ENCODE results near the gene TMEM231.
"Not testable (repeated sequence)": the region's sequence is repeated elsewhere in the genome, so short reads cannot be mapped to it uniquely, and the experiment has no call there.

TMEM231 gene, protein sequence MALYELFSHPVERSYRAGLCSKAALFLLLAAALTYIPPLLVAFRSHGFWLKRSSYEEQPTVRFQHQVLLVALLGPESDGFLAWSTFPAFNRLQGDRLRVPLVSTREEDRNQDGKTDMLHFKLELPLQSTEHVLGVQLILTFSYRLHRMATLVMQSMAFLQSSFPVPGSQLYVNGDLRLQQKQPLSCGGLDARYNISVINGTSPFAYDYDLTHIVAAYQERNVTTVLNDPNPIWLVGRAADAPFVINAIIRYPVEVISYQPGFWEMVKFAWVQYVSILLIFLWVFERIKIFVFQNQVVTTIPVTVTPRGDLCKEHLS

DNA sequence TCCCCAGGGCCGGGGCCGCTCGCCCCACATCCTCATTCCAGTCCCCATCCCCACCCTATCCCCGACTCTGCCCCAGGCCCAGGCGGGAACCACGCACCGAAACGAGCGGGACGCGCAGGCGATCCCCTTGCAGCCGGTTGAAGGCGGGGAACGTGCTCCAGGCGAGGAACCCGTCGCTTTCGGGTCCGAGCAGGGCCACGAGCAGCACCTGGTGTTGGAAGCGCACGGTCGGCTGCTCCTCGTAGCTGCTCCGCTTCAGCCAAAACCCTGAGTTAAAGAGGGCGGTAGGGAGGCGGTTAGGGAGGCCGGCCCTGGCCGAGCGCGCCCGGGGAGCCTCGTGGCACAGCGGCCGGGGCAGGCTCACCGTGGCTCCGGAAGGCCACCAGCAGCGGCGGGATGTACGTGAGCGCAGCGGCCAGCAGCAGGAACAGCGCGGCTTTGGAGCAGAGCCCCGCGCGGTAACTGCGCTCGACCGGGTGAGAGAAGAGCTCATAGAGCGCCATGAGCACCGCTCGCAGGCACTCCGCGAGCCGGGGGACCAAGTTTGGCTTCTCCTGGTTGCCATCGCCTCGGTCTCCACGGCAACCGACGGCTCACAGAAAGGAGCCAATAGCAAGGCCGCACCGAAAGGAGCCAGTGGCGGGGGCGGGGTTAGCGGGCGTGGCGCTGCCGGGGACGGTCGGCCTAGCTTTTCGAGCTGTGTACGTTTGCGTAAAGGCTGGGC is at the start of gene TMEM231:
TMEM231 (minus strand) TSS at position 546 of the 724 bp plus-strand sequence; CDS start at position 503, 43 bp downstream.
- peak; percentile 90 for DNase-seq

DNA sequence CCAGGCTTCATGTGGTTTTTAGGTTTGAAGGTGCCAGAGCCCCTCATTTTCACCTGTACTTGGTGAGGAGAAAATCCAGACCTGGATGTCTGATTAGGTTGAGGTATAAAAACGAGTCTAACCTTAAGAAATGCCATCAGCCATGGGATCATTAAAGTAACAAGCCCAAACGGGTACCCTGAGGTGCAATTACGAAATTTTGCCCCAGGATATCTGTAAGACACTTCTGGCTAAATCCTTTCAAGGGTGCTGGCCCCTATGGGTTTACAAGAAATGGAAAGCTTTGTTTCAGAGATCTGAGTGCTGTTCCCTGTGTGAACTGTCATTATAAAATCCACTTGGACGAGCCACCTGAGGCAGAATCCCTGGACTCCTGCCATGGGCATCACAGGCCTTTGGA is 47.2 kb upstream of the TMEM231 start:
- DNase-seq: no peak

DNA sequence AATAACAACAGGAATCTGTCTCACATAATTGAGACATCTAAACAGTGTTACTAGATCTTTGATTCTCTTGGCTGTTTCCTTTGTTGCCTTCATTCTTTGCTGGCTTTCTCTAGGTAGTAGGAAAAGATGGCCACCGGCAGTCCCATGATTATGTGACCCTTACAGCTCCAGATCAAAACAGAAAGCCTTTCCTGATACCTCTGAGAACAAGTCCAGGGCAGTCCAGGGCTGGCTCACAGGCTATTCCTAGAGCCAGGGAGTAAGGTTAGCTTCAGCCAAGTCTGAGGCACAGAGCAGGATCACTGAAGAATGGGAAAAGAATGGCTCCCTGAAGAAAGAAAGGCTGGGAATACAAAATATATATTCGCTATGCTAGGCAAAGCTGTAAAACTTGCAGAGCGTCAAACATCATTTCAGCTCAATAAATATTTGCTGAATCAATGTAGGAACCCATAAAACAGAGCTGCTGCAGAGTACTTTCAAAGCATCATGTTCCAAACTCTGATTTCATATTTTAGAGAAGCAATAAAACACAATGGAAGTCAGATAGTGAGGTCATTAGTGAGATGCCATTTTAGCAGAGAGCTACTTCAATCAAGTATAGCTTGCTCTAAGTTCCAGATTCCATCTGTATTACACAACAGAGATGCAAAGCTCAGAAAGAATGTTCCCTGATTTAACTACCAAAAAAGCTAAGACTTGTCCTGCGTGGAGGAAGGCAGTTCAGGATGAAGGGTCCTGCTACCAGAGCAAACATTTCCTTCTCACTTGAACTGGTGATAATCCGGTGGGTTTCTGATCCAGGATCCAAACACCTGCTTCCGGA is 43.6 kb upstream of the TMEM231 start:
- no peak for DNase-seq

DNA sequence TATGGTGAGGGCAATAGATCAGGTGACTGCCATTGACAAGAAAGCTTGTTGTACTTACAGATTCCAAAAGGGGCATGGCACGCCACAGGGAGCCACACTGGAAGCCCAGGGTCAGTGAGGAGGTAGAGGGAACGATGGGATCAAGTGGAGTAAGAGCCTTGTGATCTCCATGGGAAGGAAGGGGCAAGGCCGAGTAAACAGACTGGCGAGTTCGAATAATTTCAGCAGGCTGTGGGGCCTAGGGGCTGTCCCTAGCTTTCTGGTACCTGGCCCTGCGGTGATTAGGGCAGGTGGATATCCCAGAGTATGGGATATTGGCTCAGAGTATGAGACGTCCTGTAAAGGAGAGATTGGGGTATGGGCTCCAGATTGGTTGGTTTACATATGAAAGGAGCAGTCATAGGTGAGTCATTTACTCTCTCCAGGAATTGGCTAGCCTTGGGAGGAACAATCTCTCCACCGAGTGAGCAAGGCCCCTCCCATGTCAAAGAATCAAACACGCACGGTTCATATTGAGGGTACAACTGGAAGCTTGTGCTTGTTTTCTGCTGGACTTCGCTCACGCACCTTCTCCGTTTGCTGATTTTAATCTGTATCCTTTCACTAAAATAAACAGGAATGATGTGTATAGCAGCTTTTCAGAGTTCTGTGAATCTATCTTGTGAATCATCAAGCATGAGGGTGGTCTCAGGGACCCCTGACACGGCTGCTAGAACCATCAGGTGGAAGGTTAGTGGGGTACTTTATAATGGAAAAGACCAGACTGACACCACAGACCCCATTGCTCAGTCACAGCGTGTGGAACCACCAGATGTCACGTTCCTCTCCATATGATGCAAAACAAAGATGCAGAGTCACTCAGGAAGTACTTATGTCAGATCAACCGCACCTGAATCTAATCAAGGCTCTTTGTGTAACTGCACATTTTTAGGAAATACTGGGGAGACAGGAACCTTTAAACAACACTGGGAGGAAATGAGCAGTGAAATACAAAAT is 38.1 kb upstream of the TMEM231 start:
- peak; percentile 51 for DNase-seq

DNA sequence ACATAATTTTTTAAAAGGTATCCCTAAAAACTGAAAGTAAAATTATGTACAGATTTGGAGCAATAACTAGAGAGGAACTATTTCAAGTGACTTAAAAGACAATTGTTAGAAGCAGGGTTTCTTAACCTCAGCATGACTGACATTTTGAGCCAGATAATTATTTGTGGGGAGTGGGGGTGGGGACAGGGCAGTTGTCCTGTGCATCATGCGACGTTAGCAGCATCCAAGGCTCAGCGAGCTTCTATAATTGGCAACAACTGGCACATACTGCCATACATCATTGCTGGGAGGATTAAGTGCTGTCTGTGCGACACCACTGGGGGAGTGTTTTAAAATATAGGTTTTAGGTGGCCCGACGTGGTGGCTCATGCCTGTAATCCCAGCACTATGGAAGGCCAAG is 37.3 kb upstream of the TMEM231 start:
- DNase-seq: no peak

DNA sequence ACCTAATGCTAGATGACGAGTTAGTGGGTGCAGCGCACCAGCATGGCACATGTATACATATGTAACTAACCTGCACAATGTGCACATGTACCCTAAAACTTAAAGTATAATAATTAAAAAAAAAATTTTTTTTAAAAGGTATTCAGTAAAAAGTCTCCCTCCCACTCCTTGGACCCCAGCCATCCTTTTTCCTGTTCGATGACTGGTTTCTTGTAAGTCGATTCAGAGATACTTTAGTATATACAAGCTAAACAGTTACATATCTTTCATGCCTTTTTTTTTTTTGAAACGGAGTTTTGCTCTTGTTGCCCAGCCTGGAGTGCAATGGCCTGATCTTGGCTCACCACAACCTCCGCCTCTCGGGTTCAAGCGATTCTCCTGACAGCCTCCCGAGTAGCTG is 35.9 kb upstream of the TMEM231 start:
- DNase-seq: not testable (repeated sequence)

DNA sequence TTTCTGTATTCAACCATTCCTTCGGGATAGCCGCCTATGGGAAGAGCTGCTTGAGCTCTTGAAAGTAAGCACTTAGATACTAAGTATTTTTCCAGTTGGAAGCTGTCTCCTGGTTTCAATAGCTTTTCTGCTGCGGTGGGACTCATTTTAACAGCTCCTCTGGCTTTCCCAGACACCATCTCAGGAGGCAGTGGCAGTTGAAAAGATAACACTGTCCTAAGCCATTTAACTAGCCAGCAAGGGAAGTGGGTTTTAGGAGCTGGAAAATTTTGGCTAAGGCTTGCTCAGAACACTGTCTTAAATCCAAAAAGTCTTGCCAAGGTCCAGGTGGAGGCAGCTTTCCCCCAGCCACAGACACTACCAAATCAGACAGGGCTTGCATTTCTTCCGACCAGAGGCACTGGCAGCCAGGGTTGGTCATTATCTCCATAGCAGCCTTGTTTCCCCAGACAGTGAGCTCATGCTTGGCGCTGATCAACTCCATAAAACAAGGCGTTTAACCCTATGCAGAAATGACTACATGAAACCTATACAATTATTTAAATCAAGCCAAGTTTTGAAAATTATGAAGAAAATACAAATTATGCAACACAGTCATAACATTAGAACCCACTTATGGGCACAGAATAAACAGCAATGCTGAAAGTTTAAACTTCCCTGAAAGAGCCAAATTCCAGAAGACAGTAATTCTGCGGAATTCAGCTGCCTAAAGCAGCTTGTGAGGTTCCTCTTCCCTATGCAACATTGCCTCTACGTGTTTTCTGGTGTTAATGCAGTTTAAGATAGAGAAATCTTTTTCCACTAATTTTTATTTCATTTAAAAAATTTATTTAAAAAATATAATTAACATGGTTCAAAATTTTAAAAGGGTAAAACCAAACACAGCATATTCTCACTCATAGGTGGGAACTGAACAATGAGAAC is 35.1 kb upstream of the TMEM231 start:
- DNase-seq: no peak

DNA sequence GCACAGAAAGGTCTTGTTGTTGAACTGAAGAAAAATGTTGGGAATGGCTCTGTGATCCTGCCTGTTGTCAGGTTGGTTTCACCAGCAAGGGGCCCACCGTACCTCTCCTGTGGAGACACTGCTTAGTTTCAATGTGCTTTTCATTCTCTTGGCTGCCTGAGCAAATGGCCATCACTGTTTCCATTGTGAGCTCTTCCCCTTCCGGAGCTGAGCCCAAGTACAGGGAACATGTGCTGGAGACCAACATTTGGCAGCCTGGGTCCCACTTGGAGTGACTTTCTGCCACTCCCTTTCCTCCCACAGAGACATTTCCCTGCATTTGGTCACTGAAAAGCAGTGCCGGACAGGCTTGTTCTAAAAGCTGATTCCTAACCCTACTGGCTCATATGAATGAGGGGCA is 33.3 kb upstream of the TMEM231 start:
- DNase-seq: no peak

DNA sequence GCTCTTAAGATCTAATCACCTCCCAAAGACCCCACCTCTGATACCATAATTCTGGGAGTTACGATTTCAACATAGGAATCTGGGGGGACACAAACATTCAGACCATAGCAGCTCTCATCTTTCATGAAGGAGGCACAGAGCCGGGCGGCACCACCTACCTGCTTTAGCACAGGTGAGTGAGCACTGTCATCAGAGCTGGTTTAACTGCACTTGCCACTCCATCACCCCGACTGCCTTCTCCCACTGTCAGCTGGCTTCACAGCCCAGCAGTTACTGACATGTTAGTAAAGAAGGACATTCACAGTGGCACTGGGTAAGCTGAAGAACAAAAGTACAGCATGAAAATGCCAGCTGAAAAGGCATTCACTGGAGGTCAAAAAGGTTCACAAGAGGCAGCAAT is 32.7 kb upstream of the TMEM231 start:
- no peak for DNase-seq

DNA sequence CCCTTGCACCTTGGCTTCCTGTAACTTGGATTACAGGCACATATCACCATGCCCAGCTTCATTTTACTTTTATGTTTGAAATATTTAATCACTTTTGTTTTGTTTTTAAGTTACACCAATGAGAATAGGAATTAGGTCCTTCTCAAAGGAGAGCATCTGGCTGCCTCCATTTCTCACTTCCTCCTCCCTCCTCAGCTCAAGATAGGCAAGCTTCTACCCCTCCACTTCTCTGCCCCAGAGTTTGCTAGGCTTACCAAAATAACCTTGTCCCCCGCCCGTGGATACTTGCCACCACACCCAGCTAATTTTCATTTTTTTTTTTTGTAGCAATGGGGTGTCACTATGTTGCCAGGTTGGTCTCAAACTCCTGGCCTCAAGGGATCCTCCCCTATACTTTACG is 28.1 kb upstream of the TMEM231 start:
- no peak for DNase-seq

DNA sequence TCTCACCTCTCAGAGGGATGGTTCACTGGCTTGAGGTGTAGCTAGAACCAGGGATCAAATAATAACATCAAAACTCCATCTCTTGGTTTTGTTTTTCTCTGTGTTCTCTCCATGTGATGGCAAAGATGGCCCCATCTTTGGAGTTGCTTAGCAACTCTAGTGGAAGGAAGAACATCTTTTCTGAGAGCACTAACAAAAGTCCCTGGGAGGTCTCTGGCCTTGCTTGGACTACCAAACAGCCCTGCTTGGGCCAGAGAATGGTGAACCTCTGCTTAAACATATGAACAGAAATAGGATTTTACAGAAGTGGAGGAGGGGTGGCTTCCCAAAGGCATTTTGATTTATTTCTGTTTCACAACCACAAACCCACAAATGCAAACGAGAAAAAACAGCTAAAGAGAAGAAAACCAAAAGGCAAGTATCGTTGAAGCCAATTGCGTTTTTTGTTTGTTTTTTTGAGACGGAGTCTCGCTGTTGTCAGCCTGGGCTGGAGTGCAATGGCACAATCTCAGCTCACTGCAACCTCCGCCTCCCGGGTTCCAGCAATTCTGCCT is 23.3 kb upstream of the TMEM231 start:
- no peak for DNase-seq

DNA sequence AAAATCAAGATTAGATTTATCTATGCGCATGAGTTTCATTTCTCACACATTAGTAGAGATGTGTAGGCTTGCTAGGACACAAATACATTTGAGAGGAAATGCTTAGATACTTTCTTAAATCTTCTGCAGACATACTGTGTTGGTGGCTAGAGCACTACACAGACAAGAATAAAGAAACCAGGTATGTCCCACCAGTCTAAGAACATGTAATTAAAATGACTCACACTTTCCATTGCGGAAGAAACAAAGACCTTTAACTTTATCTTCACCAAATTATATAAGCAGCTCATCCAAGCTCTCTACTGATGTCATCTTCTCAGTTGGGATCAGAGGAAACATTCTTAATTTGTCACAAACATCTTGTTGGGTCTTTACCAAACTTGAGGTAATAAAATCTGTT is 22.7 kb upstream of the TMEM231 start:
- no peak for DNase-seq

DNA sequence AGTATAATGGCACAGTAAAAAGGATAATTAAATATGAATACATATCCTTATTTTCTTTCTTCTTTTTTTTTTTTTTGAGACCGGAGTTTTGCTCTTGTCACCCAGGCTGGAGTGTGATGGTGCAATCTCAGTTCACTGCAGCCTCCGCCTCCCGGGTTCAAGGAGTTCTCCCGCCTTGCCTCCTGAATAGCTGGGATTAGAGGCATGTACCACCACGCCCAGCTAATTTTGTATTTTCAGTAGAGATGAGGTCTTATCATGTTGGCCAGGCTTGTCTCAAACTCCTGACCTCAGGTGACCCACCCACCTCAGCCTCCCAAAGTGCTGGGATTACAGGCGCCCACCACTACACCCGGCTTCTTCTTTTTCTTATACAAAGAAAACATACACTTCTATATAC is 22.2 kb upstream of the TMEM231 start:
- no peak for DNase-seq

DNA sequence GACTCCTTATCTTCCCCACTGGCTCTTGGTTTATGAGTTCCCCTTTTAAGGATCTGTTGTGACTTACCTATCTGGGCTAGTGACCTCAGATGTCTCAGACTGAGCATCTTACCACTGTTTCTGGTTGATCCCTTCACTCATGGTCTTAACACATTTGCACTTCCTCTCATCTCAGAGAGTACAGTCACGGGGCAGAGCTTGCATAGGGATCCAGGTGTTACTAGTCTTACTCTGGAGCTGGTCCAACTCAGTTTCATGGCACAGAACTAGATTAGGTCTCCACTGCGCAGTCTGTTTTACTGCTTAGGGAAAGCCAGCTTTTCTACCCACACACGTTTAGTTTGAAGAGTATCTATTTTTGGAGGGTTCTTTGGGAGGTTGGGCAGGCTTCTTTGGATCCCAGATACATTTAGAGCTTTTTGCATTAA is 20.3 kb upstream of the TMEM231 start:
- no peak for DNase-seq

DNA sequence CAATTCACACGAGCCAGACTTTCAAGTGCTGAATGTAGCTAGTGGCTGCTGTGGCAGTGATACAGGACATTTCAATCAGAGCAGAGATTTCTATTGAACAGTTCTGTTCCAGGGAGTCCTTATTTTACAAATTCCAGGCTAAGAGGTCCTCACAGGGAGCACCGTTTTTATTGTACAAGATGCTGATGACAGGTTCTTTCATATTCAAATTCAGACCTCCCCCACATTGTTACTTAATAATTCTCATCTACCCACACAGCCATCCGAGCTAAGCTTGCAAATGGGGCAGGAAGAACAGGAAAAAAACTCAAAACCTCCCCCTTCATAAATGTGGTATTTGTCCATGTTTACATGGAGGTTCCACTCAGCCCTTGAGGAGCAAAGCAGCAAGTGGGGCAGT is 19.9 kb upstream of the TMEM231 start:
- DNase-seq: no peak

DNA sequence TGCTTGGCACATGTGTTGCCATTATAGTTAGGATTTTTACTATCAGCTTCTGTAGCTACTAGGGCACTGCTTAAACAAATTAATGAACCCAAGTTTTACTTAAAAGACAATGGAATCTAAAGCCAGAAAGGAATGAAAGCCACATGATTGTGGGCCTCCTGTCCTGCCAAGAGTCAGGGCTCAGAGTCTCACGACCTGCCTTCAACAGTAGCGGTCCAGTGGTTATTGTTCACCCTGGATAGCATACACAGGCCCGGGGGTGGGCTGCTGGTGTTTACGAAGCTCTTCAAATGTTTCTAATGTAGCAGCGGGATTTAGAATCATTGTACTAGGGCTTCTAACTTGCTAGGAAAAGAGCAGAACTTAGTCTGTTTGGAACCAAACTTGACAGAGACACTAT is 17.9 kb upstream of the TMEM231 start:
- DNase-seq: no peak

DNA sequence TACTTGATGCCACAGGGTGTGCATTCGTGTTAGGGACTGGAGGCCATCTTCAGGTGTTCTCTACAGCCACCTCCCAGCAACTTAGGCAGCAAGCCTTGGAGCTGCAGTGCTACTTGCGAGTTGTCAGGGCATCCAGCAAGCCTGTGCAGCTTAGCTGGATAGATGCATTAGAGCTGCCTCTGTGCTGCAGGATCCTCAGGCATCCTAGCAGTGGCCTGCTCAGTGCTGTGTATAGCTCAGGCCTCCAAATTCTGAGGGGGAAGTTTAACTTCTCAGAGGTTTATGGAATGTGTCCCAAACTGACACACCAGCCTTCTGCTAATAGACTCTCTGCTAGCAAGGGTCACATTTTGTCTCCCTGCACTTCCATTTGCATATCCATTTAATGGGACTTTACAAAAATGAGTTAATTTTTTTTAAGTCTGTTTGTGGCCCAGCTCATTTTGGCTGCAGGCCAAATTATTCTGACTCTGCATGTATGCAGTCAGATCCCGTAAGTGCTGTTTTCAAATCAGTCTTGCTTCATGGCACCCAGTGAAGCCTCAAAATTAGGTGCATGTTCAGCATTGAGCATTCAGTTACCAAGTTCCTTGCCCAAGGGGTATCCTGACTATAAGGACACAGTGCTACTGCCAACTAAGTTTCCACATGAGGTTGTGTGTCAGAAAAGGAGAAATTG is 17.0 kb upstream of the TMEM231 start:
- DNase-seq: no peak

DNA sequence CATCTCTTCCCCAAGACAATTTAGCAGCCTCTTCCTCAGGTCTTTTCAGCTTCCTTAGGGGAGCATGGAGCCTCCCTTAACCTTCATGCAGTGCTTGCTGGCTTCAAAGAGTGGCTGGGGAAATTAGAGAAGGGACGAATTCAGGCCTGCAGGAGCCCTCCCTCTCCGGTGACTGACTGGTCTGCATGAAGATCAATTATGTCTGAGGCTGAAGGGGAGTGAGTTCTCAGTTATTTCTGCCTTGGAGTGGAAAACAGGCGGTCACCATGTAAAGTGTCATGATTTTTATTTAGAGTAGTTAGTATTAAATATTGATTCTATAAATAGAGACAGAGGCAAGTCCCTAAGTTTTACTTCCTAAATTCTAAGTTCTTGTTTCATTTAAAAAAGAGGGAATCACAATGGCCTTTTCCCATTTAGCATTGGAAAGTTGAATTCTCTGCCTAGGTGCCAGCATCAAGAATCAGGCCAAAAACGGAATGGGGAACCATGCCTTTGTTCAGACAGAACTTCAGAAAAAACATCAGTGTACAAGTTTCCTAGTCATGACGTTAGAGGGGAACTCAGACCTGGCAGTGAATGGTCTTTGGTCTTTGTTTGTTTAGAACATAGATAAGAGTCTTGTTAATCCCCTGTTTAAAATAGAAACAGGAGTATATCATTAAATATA is 14.5 kb upstream of the TMEM231 start:
- no peak for DNase-seq

DNA sequence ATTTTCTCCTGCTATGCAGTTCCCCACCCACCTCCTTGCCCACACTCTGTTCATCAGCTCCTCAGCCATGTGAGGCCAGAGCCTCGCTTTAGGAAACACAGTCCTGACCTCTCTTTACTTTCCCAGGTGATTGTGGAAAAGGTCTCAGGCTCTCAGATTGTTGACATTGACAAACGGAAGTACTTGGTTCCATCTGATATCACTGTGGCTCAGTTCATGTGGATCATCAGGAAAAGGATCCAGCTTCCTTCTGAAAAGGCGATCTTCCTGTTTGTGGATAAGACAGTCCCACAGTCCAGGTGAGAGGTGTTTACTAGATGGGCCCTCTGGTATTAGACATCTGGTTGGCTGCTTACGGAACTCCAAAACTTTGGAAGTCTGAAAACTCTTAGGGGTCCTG is 11.9 kb upstream of the TMEM231 start:
- no peak for DNase-seq

DNA sequence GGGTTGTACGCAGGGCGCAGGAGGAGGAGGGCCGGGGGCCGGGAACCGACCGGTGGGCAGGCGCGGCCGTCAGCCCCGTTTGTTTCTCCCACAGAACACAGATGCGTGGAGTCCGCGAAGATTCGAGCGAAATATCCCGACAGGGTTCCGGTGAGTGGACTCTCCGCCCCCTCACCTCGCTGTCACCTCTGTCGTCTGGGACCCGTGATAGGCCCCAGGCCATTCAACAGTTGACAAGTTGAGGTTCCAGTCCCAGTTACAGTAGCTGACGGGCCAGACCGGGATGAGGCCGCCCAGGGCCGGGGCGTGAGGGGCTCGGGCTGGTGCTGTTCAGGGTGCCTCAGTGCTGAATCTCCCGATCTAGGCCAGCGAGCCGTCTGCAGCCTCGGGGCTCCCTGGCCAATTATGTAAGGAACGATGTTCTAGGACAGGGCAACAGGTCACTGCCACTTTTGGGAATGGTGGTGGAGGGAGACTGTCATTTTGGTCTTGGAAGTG is 10.8 kb upstream of the TMEM231 start:
- DNase-seq: no peak
